Endothelial cell (in vitro differentiated cells): Measurements from ENCODE around the gene DNAJC7. TPM values are rescaled to one million over a fixed set of nuclear protein-coding genes. Genes with fewer than 3 reads are reported as not detected.

Experiments
- DNase-seq: peaks from one replicate; pipeline ENCODE4 v3.0.0; 2021; ENCODE audit warnings: low spot score
- H3K27ac Mint-ChIP-seq: one replicate; pipeline ENCODE4 v1.8.0; 2021; ENCODE audit warnings: mixed read lengths, inconsistent platforms; ENCODE audit not compliant: unreplicated experiment
- H3K27me3 Mint-ChIP-seq: one replicate; pipeline ENCODE4 v1.8.0; 2021; ENCODE audit warnings: mild to moderate bottlenecking, moderate library complexity, mixed read lengths, inconsistent platforms; ENCODE audit not compliant: unreplicated experiment
- H3K36me3 Mint-ChIP-seq: one replicate; pipeline ENCODE4 v1.8.0; 2021; ENCODE audit warnings: mild to moderate bottlenecking, low read depth, mixed read lengths, inconsistent platforms; ENCODE audit not compliant: unreplicated experiment
- H3K4me1 Mint-ChIP-seq: one replicate; pipeline ENCODE4 v1.8.0; 2021; ENCODE audit warnings: mild to moderate bottlenecking, mixed read lengths, inconsistent platforms; ENCODE audit not compliant: unreplicated experiment
- H3K4me3 Mint-ChIP-seq: one replicate; pipeline ENCODE4 v1.8.0; 2021; ENCODE audit warnings: mild to moderate bottlenecking, mixed read lengths, inconsistent platforms; ENCODE audit not compliant: unreplicated experiment
- H3K9me3 Mint-ChIP-seq: one replicate; pipeline ENCODE4 v1.8.0; 2021; ENCODE audit warnings: mixed read lengths, inconsistent platforms; ENCODE audit not compliant: unreplicated experiment
- CTCF ChIP-seq: fragments of 200-600 bp; sonication (generic); IDR thresholded peaks from one replicate; pipeline ENCODE4 v1.5.0; 2021; ENCODE audit warnings: antibody characterized with exemption; ENCODE audit not compliant: unreplicated experiment
- total RNA-seq: library from RNA; stranded (reverse); fragmentation: NEBNext Ultra II Directional; extraction: Animal tissue kit (Norgen Biotek cat#: 25700); gene quantifications from one replicate; pipeline ENCODE4 v1.2.1, GENCODE V29; 2021; ENCODE audit not compliant: unreplicated experiment

DNAJC7 gene
- total RNA-seq, 1 donor from 2014 or later = 92.8 TPM

- peaks cover 1% of the 10 kb centered on the region for H3K27me3 Mint-ChIP-seq
- H3K9me3 Mint-ChIP-seq = no peaks in the 10 kb centered on the region
- H3K27ac Mint-ChIP-seq = peak overlapping the region; percentile 97
- peak overlapping the region; percentile 25 for H3K4me3 Mint-ChIP-seq
- peaks cover 29% of the 10 kb centered on the region for H3K4me1 Mint-ChIP-seq
- no peak for TF ChIP-seq CTCF
- H3K36me3 Mint-ChIP-seq = peaks cover 3% of the 10 kb centered on the region
- peak; percentile 46 for DNase-seq
Observed at GRCh38 chr17:41957031-41957868, 60.0 kb downstream of the DNAJC7 start.

- no peak for TF ChIP-seq CTCF
- H3K4me1 Mint-ChIP-seq = peaks cover 29% of the 10 kb centered on the region
- H3K36me3 Mint-ChIP-seq = peaks cover 3% of the 10 kb centered on the region
- H3K27ac Mint-ChIP-seq = peak overlapping the region; percentile 97
- no peaks in the 10 kb centered on the region for H3K9me3 Mint-ChIP-seq
- peak overlapping the region; percentile 25 for H3K4me3 Mint-ChIP-seq
- peaks cover 1% of the 10 kb centered on the region for H3K27me3 Mint-ChIP-seq
- no peak for DNase-seq
Observed at GRCh38 chr17:41956522-41956921, 60.7 kb downstream of the DNAJC7 start.

GRCh38 chr17:41948762-41949460, 68.3 kb downstream of the DNAJC7 start:
- no peak for DNase-seq
- no peak for TF ChIP-seq CTCF
- H3K27me3 Mint-ChIP-seq = peaks cover 1% of the 10 kb centered on the region
- H3K4me3 Mint-ChIP-seq = no peak overlapping the region
- H3K4me1 Mint-ChIP-seq = no peaks in the 10 kb centered on the region
- no peak overlapping the region for H3K27ac Mint-ChIP-seq
- H3K36me3 Mint-ChIP-seq = no peaks in the 10 kb centered on the region
- no peaks in the 10 kb centered on the region for H3K9me3 Mint-ChIP-seq

GRCh38 chr17:41944943-41945342, 72.3 kb downstream of the DNAJC7 start:
- H3K27ac Mint-ChIP-seq = no peak overlapping the region

More at GRCh38 chr17:41944943-41945342, 72.3 kb downstream of the DNAJC7 start:
- Mint-ChIP-seq H3K36me3 (peaks cover 9% of the 10 kb centered on the region), H3K27me3 (peaks cover 6% of the 10 kb centered on the region), H3K4me3 (no peak overlapping the region), H3K4me1 (peaks cover 7% of the 10 kb centered on the region), H3K9me3 (no peaks in the 10 kb centered on the region)
- DNase-seq = no peak
- TF ChIP-seq CTCF = no peak
